ENCODE measurements around the gene CACTIN. TPM values are rescaled to one million over a fixed set of nuclear protein-coding genes. Genes with fewer than 3 reads are reported as not detected.

CACTIN gene
- total and polyA plus RNA-seq, 2 of the 4 experiments (the other 2 are of a cell fraction) = 10.8 to 19.5 TPM

DNA sequence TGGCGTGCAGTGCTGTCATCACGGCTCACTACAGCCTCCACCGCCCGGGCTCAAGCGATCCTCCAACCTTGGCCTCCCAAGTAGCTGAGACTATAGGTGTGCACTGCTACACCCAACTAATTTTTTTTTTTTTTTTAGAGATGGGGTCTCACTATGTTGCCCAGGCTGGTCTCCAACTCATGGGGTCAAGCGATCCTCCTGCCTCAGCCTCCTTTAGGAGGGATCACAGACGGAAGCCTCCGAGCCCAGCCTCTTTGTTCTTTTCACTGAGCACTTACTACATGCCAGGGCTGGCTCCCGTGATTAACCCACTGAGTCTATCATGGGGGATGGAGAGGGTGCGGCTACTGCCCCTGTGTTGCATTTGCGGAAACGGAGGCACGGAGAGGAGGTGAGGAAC lies 12.9 kb upstream of the CACTIN start:
- in situ Hi-C loops (cut with MboI; ENCODE audit: low sequenced_read_pairs) (no loop called here), dilution Hi-C loops (cut with HindIII; ENCODE audit: low sequenced_read_pairs, unreplicated experiment) (no loop called here), intact Hi-C loops (cut with micrococcal nuclease) (no loop called here)
- Histone ChIP-seq H3K56ac (ENCODE audit: extremely low read depth, insufficient read depth, low read length) (no peak overlapping the region), H3K9ac (ENCODE audit: low read depth, low read length) (no peak overlapping the region), H2BK20ac (ENCODE audit: low read depth, low read length) (no peak overlapping the region), H3K18ac (ENCODE audit: low read depth, low read length) (no peak overlapping the region), H3K36me3 (ENCODE audit: control insufficient read depth, insufficient read depth, low read length) (peaks cover 43% of the 10 kb centered on the region), H4K91ac (ENCODE audit: insufficient read depth, low read depth, low read length) (no peak overlapping the region), H2BK5ac (ENCODE audit: low read depth, low read length, poor library complexity, severe bottlenecking) (no peak overlapping the region), H4K20me1 (ENCODE audit: insufficient read depth, low read length) (peaks cover 3% of the 10 kb centered on the region; the same call in 1 of the 2 replicates), H3K9me1 (ENCODE audit: insufficient read depth, low read length) (no peaks in the 10 kb centered on the region), H4K8ac (ENCODE audit: low read depth in 2 of 2, low read length in 2 of 2) (no peak overlapping the region), H2AK5ac (ENCODE audit: low read depth, low read length) (no peak overlapping the region), H4K5ac (ENCODE audit: low read depth, low read length) (no peak overlapping the region), H3K4me2 (ENCODE audit: low read depth, low read length) (no peak overlapping the region), H2BK120ac (ENCODE audit: low read depth, low read length) (no peak overlapping the region), H2AFZ (replicated peaks; ENCODE audit: low read length, poor library complexity) (no peak overlapping the region), H3K4me3 (ENCODE audit: insufficient read depth, low read depth, low read length) (no peak overlapping the region), H2BK15ac (ENCODE audit: low read depth, low read length) (no peak overlapping the region), H3K79me1 (ENCODE audit: low read depth in 1 of 2, low read length in 2 of 2) (no peaks in the 10 kb centered on the region; a peak in 1 of 4 replicates), H3K4me1 (ENCODE audit: control insufficient read depth, insufficient read depth, low read length) (no peaks in the 10 kb centered on the region), H3K14ac (replicated peaks; ENCODE audit: low read depth, low read length) (no peak overlapping the region), H2AK9ac (replicated peaks; ENCODE audit: low read depth, low read length, poor library complexity) (no peak overlapping the region), H3K27ac (ENCODE audit: insufficient read depth, low read length) (no peak overlapping the region), H3K27me3 (ENCODE audit: control insufficient read depth, insufficient read depth, low read length) (no peaks in the 10 kb centered on the region), H3K9me3 (ENCODE audit: control insufficient read depth, insufficient read depth, low read length) (no peaks in the 10 kb centered on the region), H3K4ac (ENCODE audit: low read depth, low read length) (no peak overlapping the region), H3K23ac (ENCODE audit: low read depth, low read length) (no peak overlapping the region)
- POLR2A ChIA-PET (ENCODE audit: unreplicated experiment) = no interaction called here
- CTCF ChIA-PET = no interaction called here
- TF ChIP-seq MAZ (IDR thresholded peaks at IDR 0.05; ENCODE audit: borderline replicate concordance, low read depth, low read length) (no peak), FOS (IDR thresholded peaks at IDR 0.05; ENCODE audit: low read depth, low read length) (no peak), CHD1 (IDR thresholded peaks at IDR 0.05; ENCODE audit: low read depth, low read length) (no peak), POLR2A (IDR thresholded peaks at IDR 0.05; ENCODE audit: low read depth, low read length) (no peak), NFE2L2 (IDR thresholded peaks at IDR 0.05; ENCODE audit: low read depth, low read length) (no peak), CEBPB (IDR thresholded peaks at IDR 0.05; ENCODE audit: low read depth, low read length) (no peak)
- TF ChIP-seq, protein P1, sequence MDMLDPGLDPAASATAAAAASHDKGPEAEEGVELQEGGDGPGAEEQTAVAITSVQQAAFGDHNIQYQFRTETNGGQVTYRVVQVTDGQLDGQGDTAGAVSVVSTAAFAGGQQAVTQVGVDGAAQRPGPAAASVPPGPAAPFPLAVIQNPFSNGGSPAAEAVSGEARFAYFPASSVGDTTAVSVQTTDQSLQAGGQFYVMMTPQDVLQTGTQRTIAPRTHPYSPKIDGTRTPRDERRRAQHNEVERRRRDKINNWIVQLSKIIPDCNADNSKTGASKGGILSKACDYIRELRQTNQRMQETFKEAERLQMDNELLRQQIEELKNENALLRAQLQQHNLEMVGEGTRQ (IDR thresholded peaks at IDR 0.05; ENCODE audit: low read depth, low read length) = no peak
- DNase-seq = no peak
- no TSS peak for BruUV-seq (replicated peaks)
- no peak for ATAC-seq (ENCODE audit: low read depth)
- WGBS, 2 experiments (ENCODE audit: extremely low coverage in 2 of 2, insufficient read length in 1 of 2) = 100% methylated on average over 2 of the region's 13 CpGs; no CpG with 5 or more reads in 1 of the 2 experiments

Data from IMR-90 (cell line).